Lung (tissue), 12 donors: ENCODE measurements around the gene SHROOM4. TPM values are rescaled to one million over a fixed set of nuclear protein-coding genes. Genes with fewer than 3 reads are reported as not detected.
A peak's percentile ranks its signal among the peaks of the same experiment; 100 is the strongest.

Experiments used
- ATAC-seq: fragments of 200-7000 bp; cut with Tn5 transposase; one replicate; pipeline ENCODE4 v1.9.1; 2020; ENCODE audit warnings: moderate number of reproducible peaks; ENCODE audit not compliant: insufficient read depth, low FRiP score
- DNase-seq, 3 donors: peaks; one replicate each; pipeline ENCODE4 v3.0.0-alpha.2; 2013 to 2017
- H3K27ac ChIP-seq, 2 donors: one replicate each; pipeline ENCODE4 v1.5.1; 2013; ENCODE audit warnings: mild to moderate bottlenecking in 2 of 2, moderate library complexity in 2 of 2, control low read depth in 1 of 2, inconsistent platforms in 1 of 2, low read depth in 1 of 2, low read length in 1 of 2
- H3K27me3 ChIP-seq, 3 donors: one replicate each; pipeline ENCODE4 v1.5.1; 2013; ENCODE audit warnings: low read length in 2 of 3; ENCODE audit not compliant: control insufficient read depth in 3 of 3, insufficient read depth in 3 of 3
- H3K36me3 ChIP-seq, 4 donors: one replicate each; pipeline ENCODE4 v1.5.1; 2013; ENCODE audit warnings: low read length in 4 of 4, mild to moderate bottlenecking in 1 of 4, moderate library complexity in 1 of 4; ENCODE audit not compliant: control insufficient read depth in 4 of 4, insufficient read depth in 4 of 4
- H3K4me1 ChIP-seq, 5 donors: one replicate each; pipeline ENCODE4 v1.5.1; 2013; ENCODE audit warnings: low read length in 5 of 5, mild to moderate bottlenecking in 2 of 5, moderate library complexity in 1 of 5; ENCODE audit not compliant: control insufficient read depth in 5 of 5, insufficient read depth in 5 of 5
- H3K4me3 ChIP-seq: one replicate; pipeline ENCODE4 v1.5.1; 2013; ENCODE audit warnings: mild to moderate bottlenecking, control low read depth, moderate library complexity
- H3K9ac ChIP-seq, 2 donors: one replicate each; pipeline ENCODE4 v1.5.1; 2013; ENCODE audit warnings: low read length in 2 of 2, control low read depth in 1 of 2; ENCODE audit not compliant: insufficient read depth in 1 of 2
- H3K9me3 ChIP-seq, 4 donors: one replicate each; pipeline ENCODE4 v1.5.1; 2013; ENCODE audit warnings: low read length in 3 of 4, mild to moderate bottlenecking in 1 of 4, moderate library complexity in 1 of 4; ENCODE audit not compliant: control insufficient read depth in 4 of 4, insufficient read depth in 3 of 4
- WGBS, 2 donors: extraction: QIAGEN DNeasy Blood & Tissue Kit; methylation state at CpG; one replicate each; pipeline ENCODE4 v1.1.7; 2013; 5-methylcytosine and 5-hydroxymethylcytosine counted together
- polyA plus RNA-seq, 2 donors: library from polyadenylated mRNA; stranded (reverse); fragments of 200-250 nt; gene quantifications; one replicate each; pipeline ENCODE4 v1.2.1, GENCODE V29; 2013
- total RNA-seq, 2 donors: library from RNA; depleted of rRNA in 1 of 2; stranded (reverse); fragments of >200 nt in 1 of 2; gene quantifications; one replicate each; pipeline ENCODE4 v1.2.1, GENCODE V29; 2014 to 2021
- TF ChIP-seq, protein P1 (sequence below): IDR thresholded peaks from 2 replicates; pipeline ENCODE4 v1.5.1; 2012; ENCODE audit warnings: mild to moderate bottlenecking; ENCODE audit errors: control extremely low read depth, extremely low read depth
- donor health status: control.
- donor health status: control.
- donor health status: Bipolar disorder and iron deficiency.
- donor health status: healthy.
- donor health status: DM: yes; HTN: yes; CAD: no.

The SHROOM4 gene
- total and polyA plus RNA-seq, 4 donors = 6.8 to 63.3 (median 18.9) TPM

DNA sequence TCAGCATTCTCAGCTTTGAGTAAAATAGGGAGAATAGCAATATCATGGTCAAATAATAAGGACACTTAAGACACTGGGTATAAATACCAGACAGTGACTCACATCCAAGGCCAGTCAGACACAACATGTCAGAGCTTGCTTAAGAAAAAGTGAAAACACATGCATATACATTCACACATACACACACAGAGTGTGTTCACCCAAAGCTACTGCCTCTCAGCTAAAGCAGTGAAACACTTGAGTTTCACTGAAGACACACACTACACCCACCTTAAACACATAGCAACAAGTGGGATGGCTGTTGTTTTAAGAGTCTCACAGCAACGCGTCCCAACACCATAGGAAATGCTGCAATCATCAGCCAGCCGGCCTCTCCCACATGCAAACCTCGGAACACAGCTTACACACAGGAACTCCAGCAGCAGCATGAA, 14.4 kb downstream of the SHROOM4 start:
- DNase-seq = peak; percentile 25 to 32 (median 27)
- 11 to 42% methylated on average over 4 of the region's 4 CpGs for WGBS, 2 donors
- no peak overlapping the region for H3K9ac ChIP-seq
- H3K27me3 ChIP-seq = peaks cover 0 to 4% (median 0%) of the 10 kb centered on the region in 3 donors
- ATAC-seq = no peak
- H3K4me1 ChIP-seq = peaks cover 0 to 2% (median 0%) of the 10 kb centered on the region in 5 donors
- TF ChIP-seq, protein P1, sequence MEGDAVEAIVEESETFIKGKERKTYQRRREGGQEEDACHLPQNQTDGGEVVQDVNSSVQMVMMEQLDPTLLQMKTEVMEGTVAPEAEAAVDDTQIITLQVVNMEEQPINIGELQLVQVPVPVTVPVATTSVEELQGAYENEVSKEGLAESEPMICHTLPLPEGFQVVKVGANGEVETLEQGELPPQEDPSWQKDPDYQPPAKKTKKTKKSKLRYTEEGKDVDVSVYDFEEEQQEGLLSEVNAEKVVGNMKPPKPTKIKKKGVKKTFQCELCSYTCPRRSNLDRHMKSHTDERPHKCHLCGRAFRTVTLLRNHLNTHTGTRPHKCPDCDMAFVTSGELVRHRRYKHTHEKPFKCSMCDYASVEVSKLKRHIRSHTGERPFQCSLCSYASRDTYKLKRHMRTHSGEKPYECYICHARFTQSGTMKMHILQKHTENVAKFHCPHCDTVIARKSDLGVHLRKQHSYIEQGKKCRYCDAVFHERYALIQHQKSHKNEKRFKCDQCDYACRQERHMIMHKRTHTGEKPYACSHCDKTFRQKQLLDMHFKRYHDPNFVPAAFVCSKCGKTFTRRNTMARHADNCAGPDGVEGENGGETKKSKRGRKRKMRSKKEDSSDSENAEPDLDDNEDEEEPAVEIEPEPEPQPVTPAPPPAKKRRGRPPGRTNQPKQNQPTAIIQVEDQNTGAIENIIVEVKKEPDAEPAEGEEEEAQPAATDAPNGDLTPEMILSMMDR = no peak
- H3K4me3 ChIP-seq = no peak overlapping the region
- H3K27ac ChIP-seq = peak overlapping the region in 1 of 2 donors; percentile 52
- no peaks in the 10 kb centered on the region for H3K9me3 ChIP-seq
- H3K36me3 ChIP-seq = no peaks in the 10 kb centered on the region

DNA sequence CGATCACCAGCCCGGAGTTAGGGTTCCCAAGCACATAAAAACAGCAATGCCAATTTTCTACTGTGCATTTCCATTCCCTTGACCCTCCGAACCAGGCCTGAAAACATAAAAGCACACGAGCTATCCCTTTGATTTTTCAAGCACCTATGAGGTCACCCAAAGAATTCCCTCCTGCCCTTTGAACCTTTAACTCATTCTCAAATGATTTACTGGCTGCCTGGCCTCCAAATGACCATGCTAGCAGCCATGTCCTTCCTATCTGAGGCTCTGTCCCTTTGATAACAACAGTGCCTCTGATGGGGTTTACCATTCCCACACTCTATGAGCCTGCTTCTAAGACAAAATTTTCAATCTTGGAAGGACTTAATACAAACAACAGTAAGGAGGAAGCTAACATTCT, 15.2 kb downstream of the SHROOM4 start:
- DNase-seq = no peak
- WGBS, 2 donors = 60 to 75% methylated on average over 4 of the region's 4 CpGs
- Histone ChIP-seq H3K36me3 (no peaks in the 10 kb centered on the region), H3K27me3 (peaks cover 0 to 9% (median 0%) of the 10 kb centered on the region in 3 donors), H3K4me3 (no peak overlapping the region), H3K9ac (no peak overlapping the region), H3K9me3 (no peaks in the 10 kb centered on the region), H3K4me1 (peaks cover 0 to 2% (median 0%) of the 10 kb centered on the region in 5 donors), H3K27ac (peak overlapping the region in 1 of 2 donors; percentile 44)
- no peak for ATAC-seq
- TF ChIP-seq, protein P1 = no peak

DNA sequence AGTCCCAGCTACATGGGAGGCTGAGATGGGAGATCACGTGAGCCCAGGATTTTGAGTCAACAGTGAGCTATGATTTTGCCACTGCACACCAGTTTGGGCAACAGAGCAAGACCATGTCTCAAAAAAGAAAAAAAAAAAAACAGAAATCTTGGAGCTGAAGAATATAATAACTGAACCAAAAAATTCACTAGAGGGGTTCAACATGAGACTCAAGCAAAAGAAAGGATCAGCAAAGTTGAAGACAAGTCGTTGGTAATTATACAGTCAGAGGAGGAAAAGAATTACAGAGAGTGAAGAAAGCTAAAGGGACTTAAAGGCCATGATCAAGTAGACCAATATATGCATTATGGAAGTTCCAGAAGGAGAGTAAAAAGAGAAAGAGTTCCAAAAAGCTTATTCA, 26.9 kb downstream of the SHROOM4 start:
- no peak overlapping the region for H3K9ac ChIP-seq
- peaks cover 0 to 4% (median 3%) of the 10 kb centered on the region in 3 donors for H3K27me3 ChIP-seq
- DNase-seq (no peak), ATAC-seq (no peak)
- no peaks in the 10 kb centered on the region for H3K4me1 ChIP-seq
- TF ChIP-seq, protein P1 = no peak
- peaks cover 0 to 2% (median 0%) of the 10 kb centered on the region in 4 donors for H3K9me3 ChIP-seq
- no peak overlapping the region for H3K4me3 ChIP-seq
- H3K27ac ChIP-seq = no peak overlapping the region
- no peaks in the 10 kb centered on the region for H3K36me3 ChIP-seq
- WGBS, 2 donors = 68 to 93% methylated on average over 2 of the region's 2 CpGs

DNA sequence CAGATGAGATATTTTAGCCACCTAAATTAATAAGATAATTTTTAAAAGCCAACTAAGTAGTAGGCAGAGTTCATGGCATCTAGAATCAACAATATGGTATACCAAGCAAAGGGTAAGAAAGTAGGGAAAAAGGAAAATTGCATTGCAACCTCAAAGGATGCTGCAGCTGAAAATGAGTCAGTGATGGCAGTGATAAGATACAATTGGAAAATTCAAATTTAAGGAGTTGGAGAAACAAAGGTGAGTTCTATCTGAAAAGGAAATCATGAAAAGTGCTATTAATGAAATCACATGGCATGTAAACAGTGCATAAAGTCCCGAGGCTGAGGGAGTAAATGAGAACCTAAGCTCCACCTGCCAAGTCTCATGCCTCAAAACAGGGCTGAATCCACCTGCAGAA, 33.9 kb downstream of the SHROOM4 start:
- Histone ChIP-seq H3K4me1 (peaks cover 0 to 5% (median 0%) of the 10 kb centered on the region in 5 donors), H3K9ac (no peak overlapping the region), H3K4me3 (no peak overlapping the region), H3K27me3 (no peaks in the 10 kb centered on the region), H3K36me3 (no peaks in the 10 kb centered on the region), H3K9me3 (no peaks in the 10 kb centered on the region), H3K27ac (no peak overlapping the region)
- TF ChIP-seq, protein P1 = no peak
- ATAC-seq (no peak), DNase-seq (no peak)
- WGBS, 2 donors = 22 to 76% methylated on average over 1 of the region's 1 CpG
